ENCODE results near the gene LTA4H.

GRCh38 chr12:96057986-96058553 lies 22.7 kb upstream of the LTA4H start:
- TF ChIP-seq TCF4 (CRISPR knock-in tag; IDR thresholded peaks at IDR 0.05; ENCODE audit: borderline replicate concordance) (no peak), POU6F1 (CRISPR knock-in tag; IDR thresholded peaks at IDR 0.05; ENCODE audit: borderline replicate concordance, low read depth) (no peak), ZFP30 (CRISPR knock-in tag; IDR thresholded peaks at IDR 0.05) (no peak), ZFP3 (CRISPR knock-in tag; IDR thresholded peaks at IDR 0.05) (no peak), PATZ1 (CRISPR knock-in tag; IDR thresholded peaks at IDR 0.05; ENCODE audit: borderline replicate concordance) (no peak), ESRRG (CRISPR knock-in tag; IDR thresholded peaks at IDR 0.05) (no peak)
